NCI-H774 (cell line): Measurements from ENCODE around the gene CLCA2.

Experiments
- DNase-seq: peaks from one replicate; lab custom pipeline; 2025; lab: John Stamatoyannopoulos, UW

The CLCA2 gene, protein sequence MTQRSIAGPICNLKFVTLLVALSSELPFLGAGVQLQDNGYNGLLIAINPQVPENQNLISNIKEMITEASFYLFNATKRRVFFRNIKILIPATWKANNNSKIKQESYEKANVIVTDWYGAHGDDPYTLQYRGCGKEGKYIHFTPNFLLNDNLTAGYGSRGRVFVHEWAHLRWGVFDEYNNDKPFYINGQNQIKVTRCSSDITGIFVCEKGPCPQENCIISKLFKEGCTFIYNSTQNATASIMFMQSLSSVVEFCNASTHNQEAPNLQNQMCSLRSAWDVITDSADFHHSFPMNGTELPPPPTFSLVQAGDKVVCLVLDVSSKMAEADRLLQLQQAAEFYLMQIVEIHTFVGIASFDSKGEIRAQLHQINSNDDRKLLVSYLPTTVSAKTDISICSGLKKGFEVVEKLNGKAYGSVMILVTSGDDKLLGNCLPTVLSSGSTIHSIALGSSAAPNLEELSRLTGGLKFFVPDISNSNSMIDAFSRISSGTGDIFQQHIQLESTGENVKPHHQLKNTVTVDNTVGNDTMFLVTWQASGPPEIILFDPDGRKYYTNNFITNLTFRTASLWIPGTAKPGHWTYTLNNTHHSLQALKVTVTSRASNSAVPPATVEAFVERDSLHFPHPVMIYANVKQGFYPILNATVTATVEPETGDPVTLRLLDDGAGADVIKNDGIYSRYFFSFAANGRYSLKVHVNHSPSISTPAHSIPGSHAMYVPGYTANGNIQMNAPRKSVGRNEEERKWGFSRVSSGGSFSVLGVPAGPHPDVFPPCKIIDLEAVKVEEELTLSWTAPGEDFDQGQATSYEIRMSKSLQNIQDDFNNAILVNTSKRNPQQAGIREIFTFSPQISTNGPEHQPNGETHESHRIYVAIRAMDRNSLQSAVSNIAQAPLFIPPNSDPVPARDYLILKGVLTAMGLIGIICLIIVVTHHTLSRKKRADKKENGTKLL

DNA sequence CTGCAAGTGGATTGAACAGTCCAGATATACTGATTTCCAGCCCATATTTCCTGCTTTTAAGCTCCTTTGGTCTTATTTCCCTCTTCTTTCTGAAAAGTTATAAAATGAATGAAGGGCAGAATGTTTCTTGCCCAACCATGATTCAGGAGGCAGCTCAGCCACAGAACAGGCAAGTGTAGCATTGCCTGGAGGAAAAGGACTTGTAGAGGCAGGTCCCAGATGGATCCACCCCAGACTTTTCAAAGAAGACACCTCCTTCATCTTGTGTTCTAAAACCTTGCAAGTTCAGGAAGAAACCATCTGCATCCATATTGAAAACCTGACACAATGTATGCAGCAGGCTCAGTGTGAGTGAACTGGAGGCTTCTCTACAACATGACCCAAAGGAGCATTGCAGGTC lies at the start of gene CLCA2:
Gene CLCA2, plus strand, starts transcription at position 299 of the 400 bp plus-strand sequence. Its CDS starts 77 bp downstream, at position 376.
- no peak for DNase-seq

DNA sequence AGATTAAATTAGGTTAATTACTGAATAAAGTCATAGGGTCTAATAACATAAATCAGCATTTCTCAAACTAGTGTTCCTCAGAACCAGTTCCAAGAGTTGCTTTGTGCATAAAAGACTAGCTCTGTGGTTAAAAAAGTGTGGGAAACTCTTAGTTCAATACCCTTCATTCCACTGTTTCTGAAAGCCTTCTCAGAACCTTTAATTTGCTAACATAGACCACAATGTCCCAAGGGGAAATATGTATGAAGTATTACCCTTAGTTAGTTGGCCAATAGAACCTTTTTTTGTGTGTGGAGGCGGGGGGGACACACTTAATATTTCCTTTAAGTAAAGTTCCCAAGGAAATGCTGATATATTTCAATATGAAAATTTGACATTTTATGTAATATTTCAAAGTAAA lies 48.3 kb upstream of the CLCA2 start:
- no peak for DNase-seq

DNA sequence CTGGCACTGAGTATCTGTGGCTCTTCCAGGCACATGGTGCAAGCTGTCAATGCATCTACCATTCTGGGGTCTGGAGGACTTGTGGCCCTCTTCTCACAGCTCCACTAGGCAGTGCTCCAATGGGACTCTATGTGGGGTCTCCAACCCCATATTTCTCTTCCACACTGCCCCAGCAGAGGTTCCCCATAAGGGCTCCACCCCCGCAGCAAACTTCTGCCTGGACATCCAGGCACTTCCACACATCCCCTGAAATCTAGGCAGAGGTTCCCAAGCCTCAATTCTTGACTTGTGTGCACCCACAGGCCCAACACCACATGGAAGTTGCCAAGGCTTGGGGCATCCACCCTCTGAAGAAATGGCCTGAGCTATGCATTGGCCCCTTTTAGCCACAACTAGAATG lies 46.6 kb upstream of the CLCA2 start:
- DNase-seq: no peak

DNA sequence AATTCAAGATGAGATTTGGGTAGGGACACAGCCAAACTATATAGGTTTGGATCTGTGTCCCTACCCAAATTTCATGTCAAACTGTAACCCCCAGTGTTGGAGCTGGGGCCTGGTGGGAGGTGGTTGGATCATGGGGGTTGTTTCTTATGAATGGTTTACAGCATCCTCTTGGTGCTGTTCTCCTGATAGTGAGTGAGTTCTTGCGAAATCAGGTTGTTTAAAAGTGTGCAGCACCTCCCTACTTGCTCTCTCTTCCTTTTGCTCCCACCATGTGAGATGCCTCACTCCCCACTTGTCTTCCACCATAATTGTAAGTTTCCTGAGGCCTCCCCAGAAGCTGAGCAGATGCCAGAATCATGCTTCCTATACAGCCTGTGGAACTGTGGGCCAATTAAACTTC lies 45.2 kb upstream of the CLCA2 start:
- DNase-seq: no peak

DNA sequence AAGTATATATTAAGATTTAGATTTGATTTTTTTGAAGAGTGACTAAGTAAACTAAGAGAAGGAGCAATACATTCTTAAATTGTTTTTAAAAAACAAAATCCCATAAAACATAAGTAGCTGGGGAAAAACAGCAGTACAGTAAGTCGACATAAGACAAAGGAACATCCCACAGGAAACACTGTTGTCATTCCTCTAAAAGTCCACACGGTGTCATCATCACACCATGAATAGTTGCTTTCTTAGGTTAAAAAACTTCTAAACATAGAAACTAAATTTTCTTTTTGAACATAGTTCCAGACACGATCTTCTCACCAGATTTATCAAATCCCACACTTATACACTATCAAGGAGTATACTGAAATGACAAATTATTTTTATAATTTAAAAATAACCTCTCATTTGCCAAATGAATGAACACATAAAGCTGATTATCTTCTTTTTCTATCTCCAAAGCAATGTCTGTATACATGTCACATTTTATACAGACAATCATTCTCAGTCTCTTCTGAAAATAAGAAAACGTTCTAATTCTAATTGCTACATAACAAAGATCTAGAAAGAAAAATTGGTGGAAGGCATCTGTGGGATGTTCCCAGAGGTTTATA lies 43.6 kb upstream of the CLCA2 start:
- peak; percentile 28 for DNase-seq

DNA sequence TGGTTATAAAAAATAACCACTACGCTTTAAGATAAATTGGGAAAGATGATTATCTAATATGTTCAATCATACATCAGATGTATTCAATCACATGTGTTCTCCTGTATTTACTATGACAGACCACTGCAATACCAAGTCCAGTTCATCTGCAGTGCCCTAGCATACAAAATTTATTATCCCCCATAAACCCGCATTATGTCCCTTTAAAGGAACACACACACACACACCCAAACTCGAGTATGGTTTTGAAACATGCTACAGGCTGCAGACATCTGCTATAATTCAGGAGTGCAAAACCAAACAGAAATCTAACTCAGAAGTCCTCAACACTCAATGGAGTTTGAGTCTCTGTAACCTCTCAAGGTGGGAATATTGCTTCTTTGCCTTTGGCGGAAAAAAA lies 42.7 kb upstream of the CLCA2 start:
- DNase-seq: no peak

DNA sequence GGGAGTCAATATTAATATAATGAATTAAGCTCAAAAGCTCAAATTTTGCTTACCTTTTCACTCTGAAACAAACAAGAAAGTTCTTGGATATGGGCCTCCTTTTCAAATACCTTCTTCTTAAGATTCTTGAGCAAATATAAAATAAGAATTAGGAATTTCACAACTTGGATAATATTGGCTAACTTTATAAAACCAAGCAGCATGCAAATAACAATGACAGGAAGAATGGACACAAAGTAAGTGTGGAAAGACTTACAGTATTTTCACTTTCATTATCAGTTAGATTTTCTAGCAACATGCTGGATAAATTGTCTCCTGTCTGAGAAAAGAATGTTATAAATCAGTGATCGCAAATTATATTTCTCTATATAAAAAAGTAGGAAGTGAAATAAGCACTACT lies 41.1 kb upstream of the CLCA2 start:
- no peak for DNase-seq

DNA sequence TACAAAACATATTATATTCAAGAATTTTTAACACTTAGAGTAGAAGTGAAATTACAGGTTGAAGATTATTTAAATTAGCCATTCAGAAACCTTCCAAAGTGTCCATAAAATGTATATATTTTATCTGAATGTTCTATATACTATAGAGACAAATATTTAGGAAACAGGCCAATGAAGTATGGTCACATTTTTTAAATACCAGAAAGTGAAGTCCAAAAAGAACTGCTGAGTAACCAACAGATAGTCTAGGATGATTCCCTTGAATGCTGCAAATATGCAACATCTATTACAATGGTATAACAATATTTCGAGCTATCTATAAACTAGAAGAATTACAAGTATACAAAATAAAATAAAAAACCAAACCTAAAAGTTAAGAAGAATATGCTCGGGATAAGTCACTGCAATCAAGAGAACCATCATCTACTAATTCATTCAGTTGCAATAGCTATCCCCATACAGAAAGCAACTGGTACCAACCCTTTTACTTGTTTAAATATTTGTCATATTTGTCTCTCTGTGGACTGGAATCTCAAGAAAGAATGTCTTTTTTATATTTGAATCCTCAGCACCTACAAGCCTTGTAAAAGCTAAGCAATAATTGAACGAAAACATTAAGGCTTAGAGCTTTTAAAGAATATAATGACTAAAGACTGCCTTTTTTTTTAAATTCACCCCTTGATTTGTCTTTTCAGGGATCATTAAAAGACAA lies 35.9 kb upstream of the CLCA2 start:
- no peak for DNase-seq

DNA sequence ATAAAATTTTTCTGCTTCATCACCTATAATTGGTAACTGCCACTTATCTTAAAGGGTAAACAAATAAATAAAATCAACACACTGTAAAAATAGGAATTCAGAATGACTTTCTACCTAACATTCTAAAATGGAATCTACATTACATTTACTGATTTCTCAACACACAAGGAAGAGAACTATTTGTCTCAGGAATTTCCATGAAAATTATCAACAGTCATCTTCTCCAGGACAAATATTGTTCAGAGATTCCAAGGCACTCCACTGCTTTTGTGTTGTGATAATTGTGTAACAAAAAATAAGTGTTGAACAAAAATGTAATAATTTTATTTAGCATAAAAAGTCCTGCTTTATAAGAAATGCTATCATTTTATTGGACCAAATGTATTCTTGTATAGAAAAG lies 35.2 kb upstream of the CLCA2 start:
- no peak for DNase-seq

DNA sequence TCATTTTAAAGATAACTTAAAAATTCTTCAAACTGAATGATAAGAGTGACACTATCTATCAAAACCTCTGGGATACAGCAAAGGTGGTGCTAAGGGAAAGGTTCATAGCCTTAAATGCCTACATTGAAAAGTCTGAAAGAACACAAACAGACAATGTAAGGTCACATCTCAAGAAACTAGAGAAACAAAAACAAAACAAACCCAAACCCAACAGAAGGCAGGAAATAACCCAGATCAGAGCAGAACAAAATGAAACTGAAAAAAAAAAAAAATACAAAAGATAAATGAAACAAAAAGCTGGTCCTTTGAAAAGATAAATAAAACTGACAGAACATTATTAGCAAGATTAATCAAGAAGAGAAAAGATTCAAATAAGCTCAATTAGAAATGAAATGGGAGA lies 34.7 kb upstream of the CLCA2 start:
- DNase-seq: no peak

DNA sequence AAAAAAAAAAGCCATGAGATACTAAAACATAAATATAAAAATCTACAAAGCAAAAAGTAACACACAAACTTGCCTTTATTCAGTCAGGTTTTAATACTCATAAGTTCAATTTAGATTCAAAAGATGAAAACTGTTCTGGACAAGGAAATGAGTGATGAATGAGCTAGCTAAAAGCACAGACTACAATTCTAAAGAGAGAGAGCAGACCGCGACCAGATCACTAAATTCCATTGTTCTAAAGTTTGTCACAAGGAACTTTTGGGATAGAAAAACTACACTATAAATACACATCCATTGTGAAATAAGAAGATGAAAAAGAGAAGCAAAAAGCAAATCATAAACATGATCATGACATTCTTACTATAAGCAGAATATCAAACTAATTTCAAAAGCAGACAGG lies 29.6 kb upstream of the CLCA2 start:
- DNase-seq: no peak

DNA sequence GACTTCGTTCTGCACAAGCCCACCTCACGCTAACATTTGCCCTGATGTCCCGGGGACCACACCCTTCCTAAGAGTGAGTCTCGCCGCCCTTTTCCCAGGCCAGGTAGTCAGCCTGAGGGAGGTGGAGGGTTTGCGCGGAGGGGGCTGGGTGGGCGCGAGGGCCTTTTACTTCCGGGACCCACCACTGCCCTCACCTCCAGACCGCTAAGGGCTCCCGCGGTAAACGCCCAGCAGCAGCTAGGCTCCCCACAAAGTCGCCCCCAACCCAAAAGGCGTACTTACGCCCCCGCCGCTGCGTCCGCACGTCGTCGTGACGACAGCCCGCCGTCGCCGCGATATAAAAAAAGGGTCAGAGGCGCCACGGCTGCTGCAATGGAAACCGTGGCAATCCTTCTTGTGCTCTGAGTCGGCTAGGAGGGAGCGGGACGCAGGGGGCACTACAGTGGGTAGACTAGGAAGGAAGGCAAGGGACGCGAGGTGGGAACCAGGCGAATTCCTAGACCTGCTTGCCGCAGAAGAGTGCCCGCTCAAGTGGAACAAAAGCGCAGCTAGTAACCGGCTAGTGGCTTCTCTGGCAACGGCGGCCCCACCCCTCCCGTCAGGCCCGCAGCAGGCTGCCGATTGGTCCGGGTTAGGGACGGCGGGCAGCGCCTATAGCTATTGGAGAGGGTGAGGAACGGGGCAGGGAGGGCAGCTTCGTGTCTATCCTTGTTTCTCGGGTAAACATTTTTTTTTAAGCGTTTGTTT lies 28.0 kb upstream of the CLCA2 start, which contains the start of gene ODF2L:
Gene ODF2L, minus strand, starts transcription at position 573 of the 747 bp plus-strand sequence. CDS start 9,296 bp downstream, outside the sequence.
- peak; percentile 78 for DNase-seq

DNA sequence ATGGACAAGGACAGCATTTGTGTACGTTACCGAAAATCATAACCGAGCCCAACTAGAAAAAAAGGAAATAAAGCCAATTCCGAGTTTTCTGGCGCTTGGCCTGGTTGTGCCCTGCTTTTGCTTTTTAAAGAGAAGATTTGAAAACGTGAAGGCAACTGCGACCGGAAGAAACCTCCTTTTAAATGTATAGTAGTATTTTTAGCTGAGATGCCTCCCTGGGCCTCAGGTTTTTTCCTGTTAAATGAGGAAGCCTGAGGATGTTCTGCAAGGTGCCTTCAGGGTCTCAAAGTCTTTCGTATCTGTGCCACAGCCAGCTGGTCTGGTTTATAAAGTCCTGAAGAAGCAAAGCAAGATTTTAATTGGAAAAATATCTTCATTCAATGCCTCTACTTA lies 27.5 kb upstream of the CLCA2 start:
- DNase-seq: no peak

DNA sequence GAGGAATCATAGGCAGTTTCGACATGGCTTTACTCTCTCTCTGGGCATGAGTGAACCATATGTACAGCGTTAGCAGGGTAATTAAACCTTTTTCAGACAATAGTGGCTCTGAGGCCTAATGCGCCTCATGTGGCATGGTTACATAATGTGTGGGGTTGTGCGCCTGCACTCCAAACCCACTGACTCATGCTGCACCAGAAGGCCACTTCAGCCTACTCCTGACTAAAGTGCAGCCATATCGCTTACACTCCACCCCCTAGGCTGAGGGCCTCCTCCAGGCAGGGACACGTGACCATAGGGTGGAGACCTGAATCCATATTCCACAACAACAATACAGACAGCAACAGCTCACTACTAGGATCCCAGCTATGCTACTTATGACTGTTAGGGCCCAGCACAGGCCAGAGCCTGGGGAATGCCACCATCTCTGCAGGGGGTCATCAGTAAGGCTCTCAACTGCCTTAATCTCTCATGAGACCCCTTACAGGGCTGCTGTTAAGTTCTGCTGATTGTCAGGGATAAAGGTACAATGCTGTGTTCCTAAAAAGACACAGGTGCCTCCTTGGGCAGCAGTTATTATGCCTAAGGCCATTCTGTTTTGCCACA lies 14.5 kb upstream of the CLCA2 start:
- DNase-seq: no peak

DNA sequence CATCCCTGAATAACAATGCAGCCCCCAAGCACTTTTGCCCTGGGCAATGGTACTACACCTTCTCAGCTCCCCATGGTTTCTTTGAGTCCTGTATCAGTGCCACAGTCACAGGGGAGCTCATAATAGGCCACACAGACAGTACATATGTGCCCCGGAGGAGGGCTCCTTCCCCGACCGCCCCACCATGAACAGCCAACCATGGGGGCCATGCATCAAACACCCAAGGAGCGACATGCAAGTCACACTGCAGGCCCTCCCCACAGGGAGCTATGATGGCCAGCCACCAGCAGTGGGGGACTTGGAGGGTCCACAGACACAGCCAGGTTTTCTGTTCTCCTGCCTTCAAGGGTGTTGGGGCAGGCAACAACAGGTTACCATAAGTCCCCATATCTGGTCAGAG lies 13.1 kb upstream of the CLCA2 start:
- no peak for DNase-seq

DNA sequence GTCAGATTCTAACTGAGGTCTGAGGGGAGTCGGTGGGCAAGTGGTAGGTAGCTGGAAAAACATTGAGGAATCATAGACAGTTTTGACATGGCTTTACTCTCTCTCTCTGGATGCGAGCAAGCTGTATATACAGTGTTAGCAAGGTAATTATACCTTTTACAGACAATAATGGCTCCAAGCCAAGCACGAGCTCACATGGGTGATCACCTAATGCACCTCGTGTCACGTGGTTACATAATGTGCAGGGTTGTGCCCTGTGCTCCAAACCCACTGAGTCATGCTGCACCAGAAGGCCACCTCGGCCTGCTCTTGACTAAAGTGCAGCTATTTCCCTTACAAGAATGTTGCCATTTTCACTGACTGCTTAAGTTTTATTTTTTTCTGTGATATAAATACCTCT lies 7.6 kb upstream of the CLCA2 start:
- peak; percentile 73 for DNase-seq

DNA sequence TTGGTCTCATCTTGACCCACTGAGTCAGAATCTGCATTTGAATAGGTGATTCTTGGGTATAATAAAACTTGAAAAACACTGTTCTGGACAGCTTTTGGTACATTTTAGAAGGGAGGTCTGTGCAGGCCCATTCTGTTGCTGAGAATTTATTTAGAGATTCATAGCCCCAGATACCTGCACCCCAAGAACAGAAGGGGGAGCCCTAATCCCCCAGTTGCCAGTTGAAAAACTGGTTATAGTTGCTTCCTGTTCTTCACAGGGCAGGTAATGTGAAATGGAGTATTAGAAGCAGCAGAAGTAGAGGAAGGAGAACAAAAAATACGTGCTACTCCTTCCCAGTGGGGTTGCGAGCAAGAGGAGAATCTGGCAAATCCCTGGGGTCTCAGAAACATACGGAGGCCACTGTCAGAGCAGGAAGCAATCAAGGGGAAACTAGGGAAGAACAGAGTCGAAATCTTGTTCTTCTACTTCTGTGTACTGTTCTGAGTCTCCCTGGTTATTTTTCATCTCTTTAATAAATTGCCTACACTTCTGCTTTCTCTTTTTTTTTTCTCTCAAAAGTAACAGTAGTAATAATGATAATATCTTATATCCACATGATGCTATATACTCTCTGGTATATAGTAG lies 4.6 kb upstream of the CLCA2 start:
- DNase-seq: no peak

DNA sequence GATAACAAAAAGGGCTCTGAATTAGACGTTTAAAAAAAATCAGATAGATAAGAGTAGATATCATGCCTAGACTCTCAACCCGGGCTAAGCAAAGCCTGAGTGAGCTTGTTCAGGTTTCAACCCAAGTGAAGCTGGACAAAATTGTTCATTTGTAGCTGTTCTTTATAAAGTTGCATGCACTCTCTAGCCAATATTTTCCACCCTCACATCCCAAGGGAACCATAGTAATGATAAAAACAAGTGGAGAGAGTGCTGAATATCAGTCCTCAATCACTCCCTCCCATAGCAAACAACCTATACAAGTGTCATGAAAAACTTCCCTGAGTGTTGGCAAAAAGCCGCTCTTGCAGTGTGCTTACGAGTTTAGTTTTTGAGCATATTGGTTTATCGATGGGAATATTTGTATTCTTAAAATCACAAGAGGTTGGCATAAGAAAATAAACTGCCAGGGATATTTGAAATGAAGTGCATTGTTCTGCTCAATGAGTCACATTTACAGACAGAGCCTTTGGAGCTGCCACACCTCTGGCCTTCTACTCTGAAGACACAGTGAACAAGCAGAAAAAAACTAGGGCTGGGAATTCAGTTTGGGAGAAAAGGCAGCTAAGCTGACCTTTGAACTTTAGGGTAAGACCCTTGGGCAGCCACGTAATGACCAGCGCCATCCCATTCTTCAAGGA lies 2.2 kb upstream of the CLCA2 start:
- DNase-seq: no peak

DNA sequence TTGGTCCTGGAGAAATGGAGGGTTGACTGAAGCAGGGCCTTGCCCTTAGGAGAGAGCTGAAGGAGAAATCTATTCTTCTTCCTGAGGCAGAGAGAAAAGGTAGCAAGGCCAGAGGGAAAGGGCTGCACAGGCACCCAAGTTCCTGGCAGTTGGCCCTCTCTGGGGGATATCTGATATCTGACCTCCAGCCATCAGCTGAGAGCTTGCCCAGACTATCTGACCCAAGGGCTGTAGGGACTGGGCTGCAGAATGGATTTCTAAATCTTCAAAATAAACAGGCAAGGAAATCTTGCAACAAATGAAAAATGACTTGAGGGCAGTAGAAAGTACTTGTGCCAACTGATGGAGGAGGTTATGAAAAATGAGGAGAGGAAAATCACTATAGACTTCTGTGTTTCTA lies 498 bp upstream of the CLCA2 start:
- DNase-seq: no peak
